B cell (primary cell): Measurements from ENCODE around the gene IL4R. TPM values are rescaled to one million over a fixed set of nuclear protein-coding genes. Genes with fewer than 3 reads are reported as not detected.
A peak's percentile ranks its signal among the peaks of the same experiment; 100 is the strongest.

Experiments used
- ATAC-seq: fragments of 200-7000 bp; cut with Tn5 transposase; one replicate; pipeline ENCODE4 v1.10.0; 2021; ENCODE audit warnings: low read depth, mild to moderate bottlenecking, moderate number of reproducible peaks, moderate library complexity
- CTCF ChIA-PET: fragments of 350-600 bp; sonication (Branson Sonifier 250); formaldehyde crosslinking; loops from one replicate; lab custom pipeline; 2021; ENCODE audit warnings: antibody characterized with exemption, inconsistent platforms; lab: Charles Lee
- POLR2A ChIA-PET: fragments of 350-600 bp; sonication (Branson Sonifier 250); formaldehyde crosslinking; loops from one replicate; lab custom pipeline; 2021; ENCODE audit warnings: antibody characterized with exemption; lab: Charles Lee
- DNase-seq: peaks from one replicate; pipeline ENCODE4 v3.0.0; 2013
- H2AFZ ChIP-seq: 2 replicates; pipeline ENCODE4 v1.6.1; 2012; ENCODE audit warnings: mild to moderate bottlenecking, low read depth, low read length; ENCODE audit not compliant: insufficient read depth, poor library complexity, severe bottlenecking
- H3K27ac ChIP-seq, 2 donors: 1 replicate in 1 of 2; 2 replicates in 1 of 2; pipeline ENCODE4 v1.5.1; 2012 to 2013; ENCODE audit warnings: low read length in 2 of 2, mild to moderate bottlenecking in 2 of 2, moderate library complexity in 1 of 2
- H3K27me3 ChIP-seq, 4 experiments: fragments of 200-600 bp in 1 of 4; sonication (generic) in 1 of 4; replicated peaks in 1 of 4; 1 replicate in 2 of 4; 2 replicates in 2 of 4; pipeline versions ENCODE4 v1.6.1 to v1.7.0; 2013 to 2016; ENCODE audit warnings: low read length in 3 of 4, mild to moderate bottlenecking in 2 of 4, mixed read lengths in 1 of 4, moderate library complexity in 1 of 4; ENCODE audit not compliant: insufficient read depth in 4 of 4, control insufficient read depth in 3 of 4; ENCODE audit errors: control extremely low read depth in 1 of 4
- H3K36me3 ChIP-seq, 2 experiments: replicated peaks in 1 of 2; 1 replicate in 1 of 2; 2 replicates in 1 of 2; pipeline versions ENCODE4 v1.6.1 to v1.7.1; 2013; ENCODE audit warnings: low read length in 1 of 2; ENCODE audit not compliant: insufficient read depth in 2 of 2, control insufficient read depth in 1 of 2; ENCODE audit errors: control extremely low read depth in 1 of 2, extremely low read depth in 1 of 2
- H3K4me1 ChIP-seq, 2 donors: fragments of 200-600 bp in 1 of 2; sonication (generic) in 1 of 2; 1 replicate in 1 of 2; 2 replicates in 1 of 2; pipeline versions ENCODE4 v1.5.1 to v1.6.1; 2013 to 2017; ENCODE audit warnings: low read length in 2 of 2; ENCODE audit not compliant: control insufficient read depth in 2 of 2, insufficient read depth in 2 of 2
- H3K4me2 ChIP-seq: replicated peaks from 2 replicates; pipeline ENCODE3; 2012; ENCODE audit warnings: mild to moderate bottlenecking, low read depth, low read length; ENCODE audit not compliant: poor library complexity, severe bottlenecking
- H3K4me3 ChIP-seq, 5 experiments: fragments of 200-600 bp in 1 of 5; sonication (generic) in 1 of 5; 1 replicate in 3 of 5; 2 replicates in 2 of 5; pipeline versions ENCODE4 v1.5.1 to v1.7.0; 2011 to 2016; ENCODE audit warnings: low read length in 4 of 5, mild to moderate bottlenecking in 4 of 5, low read depth in 2 of 5, control low read depth in 1 of 5, moderate library complexity in 1 of 5; ENCODE audit not compliant: insufficient read depth in 1 of 5; ENCODE audit errors: control extremely low read depth in 1 of 5, extremely low read depth in 1 of 5
- H3K79me2 ChIP-seq: fragments of 200-600 bp; sonication (generic); one replicate; pipeline ENCODE4 v1.6.0; 2016; ENCODE audit warnings: low read length; ENCODE audit not compliant: control insufficient read depth, insufficient read depth
- H3K9ac ChIP-seq: fragments of 200-600 bp; sonication (generic); 2 replicates; pipeline ENCODE4 v1.6.1; 2017; ENCODE audit warnings: mild to moderate bottlenecking, low read length, moderate library complexity
- H3K9me3 ChIP-seq, 3 donors: one replicate each; pipeline versions ENCODE4 v1.6.1 to v1.7.1; 2013; ENCODE audit warnings: low read length in 2 of 3; ENCODE audit not compliant: control insufficient read depth in 2 of 3, insufficient read depth in 1 of 3; ENCODE audit errors: control extremely low read depth in 1 of 3
- H4K20me1 ChIP-seq: 2 replicates; pipeline ENCODE4 v1.6.0; 2012; ENCODE audit warnings: mild to moderate bottlenecking, low read length; ENCODE audit not compliant: insufficient read depth, control insufficient read depth, poor library complexity, severe bottlenecking
- H3K27ac Mint-ChIP-seq: one replicate; pipeline ENCODE4 v1.8.0; 2021; ENCODE audit warnings: mixed read lengths
- H3K27me3 Mint-ChIP-seq: one replicate; pipeline ENCODE4 v1.8.0; 2021; ENCODE audit warnings: mixed read lengths
- H3K4me1 Mint-ChIP-seq: one replicate; pipeline ENCODE4 v1.8.0; 2021; ENCODE audit warnings: mixed read lengths
- H3K4me3 Mint-ChIP-seq: one replicate; pipeline ENCODE4 v1.8.0; 2021; ENCODE audit warnings: mixed read lengths
- H3K9me3 Mint-ChIP-seq: one replicate; pipeline ENCODE4 v1.8.0; 2022; ENCODE audit warnings: mixed read lengths; ENCODE audit not compliant: insufficient read depth
- EZH2 ChIP-seq: IDR thresholded peaks from 2 replicates; pipeline ENCODE4 v1.6.1; 2012; ENCODE audit warnings: borderline replicate concordance, low read depth, mild to moderate bottlenecking, moderate library complexity, low read length; ENCODE audit not compliant: insufficient read depth, poor library complexity, severe bottlenecking
- WGBS: methylation state at CpG from one replicate; pipeline ENCODE4 v1.1.5; 2013; ENCODE audit warnings: missing lambda C conversion rate; ENCODE audit not compliant: insufficient coverage; 5-methylcytosine and 5-hydroxymethylcytosine counted together
- intact Hi-C: fragments of 100-400 bp; cut with micrococcal nuclease; formaldehyde crosslinking; loops from one replicate; pipeline ENCODE4 v1.10.0; 2022
- polyA plus RNA-seq: library from polyadenylated mRNA; depleted of rRNA; stranded (reverse); fragments of >200 nt; gene quantifications from 2 replicates; pipeline ENCODE4 v1.2.3, GENCODE V29; 2012
- total RNA-seq, 2 donors: library from RNA; stranded (reverse); fragments of 120-200 nt in 1 of 2; gene quantifications; 1 replicate in 1 of 2; 2 replicates in 1 of 2; pipeline versions ENCODE4 v1.2.3 to v1.2.4, GENCODE V29; 2013 to 2022
- TF ChIP-seq, protein P1 (sequence below): fragments of 200-600 bp; IDR thresholded peaks from one replicate; pipeline ENCODE4 v1.8.0; 2022; ENCODE audit warnings: antibody characterized with exemption, mild to moderate bottlenecking

Gene IL4R
- total and polyA plus RNA-seq, 2 donors (not counting 1 experiment from before 2014, with no cell fraction given) = 311 to 966 TPM

DNA sequence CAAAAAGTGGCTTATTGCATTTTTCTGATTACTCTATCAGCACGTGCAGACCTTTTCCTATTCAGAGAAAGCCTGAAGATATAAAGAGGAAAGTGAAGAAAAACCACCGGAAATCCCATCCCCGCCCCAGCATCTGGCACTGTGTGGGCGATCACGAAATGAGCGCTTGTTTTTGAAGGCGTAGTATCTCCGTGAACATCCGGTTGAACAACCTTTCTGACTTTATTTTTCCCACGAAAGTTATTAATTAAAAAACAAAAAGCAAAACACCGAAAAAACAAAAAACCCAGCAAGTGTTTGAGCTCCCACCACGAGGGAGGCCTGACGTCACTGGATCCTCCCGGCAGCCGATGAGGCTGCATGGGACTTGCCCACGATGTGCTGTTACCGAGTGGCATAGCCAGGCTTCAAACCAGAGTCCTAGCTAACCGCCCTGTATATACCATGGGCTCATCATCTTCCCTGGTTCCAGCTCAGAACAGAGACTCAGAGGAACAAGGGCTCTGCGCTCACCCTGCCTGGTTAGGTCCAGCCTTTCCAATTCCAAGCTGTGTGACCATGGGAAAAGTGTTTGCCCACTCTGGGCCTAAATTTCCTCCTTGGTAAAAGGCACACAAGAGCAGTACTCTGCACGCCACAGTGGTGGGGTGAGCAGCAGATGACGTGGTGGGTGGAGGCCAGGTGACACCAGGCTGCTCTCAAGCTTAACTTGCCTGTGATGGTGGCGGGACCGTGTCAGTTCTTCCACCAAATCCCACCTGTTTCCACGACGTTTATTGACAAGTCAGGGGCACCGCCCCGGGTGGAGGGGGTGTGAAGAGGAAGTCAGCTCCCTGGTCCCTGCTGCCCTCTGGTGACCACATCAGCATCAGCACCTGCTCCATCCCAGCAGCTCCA is 53.9 kb downstream of the IL4R start:
- Mint-ChIP-seq H3K4me1 (peaks cover 57% of the 10 kb centered on the region), H3K27ac (peak overlapping the region; percentile 96), H3K27me3 (no peaks in the 10 kb centered on the region), H3K9me3 (peaks cover 2% of the 10 kb centered on the region), H3K4me3 (peak overlapping the region; percentile 78)
- 4% methylated on average over 12 of the region's 27 CpGs for WGBS
- Histone ChIP-seq H3K27me3 (no peaks in the 10 kb centered on the region), H3K27ac (peak overlapping the region; percentile 97), H3K4me1 (peaks cover 36 to 57% of the 10 kb centered on the region in 2 donors), H3K9ac (peak overlapping the region; percentile 55), H3K9me3 (peaks cover 2 to 12% (median 8%) of the 10 kb centered on the region in 3 donors), H3K79me2 (peaks cover 7% of the 10 kb centered on the region), H2AFZ (peak overlapping the region; percentile 46), H4K20me1 (peaks cover 13% of the 10 kb centered on the region), H3K36me3 (peaks cover 6 to 17% of the 10 kb centered on the region in 2 experiments), H3K4me2 (peak overlapping the region; percentile 64), H3K4me3 (peak overlapping the region; percentile 11 to 42 (median 30))
- CTCF ChIA-PET = interaction anchor here (0.6 to 6.1 kb wide), 53 partner anchors 8 to 258 kb away, joined by 3 to 121 read pairs (median 6); partner anchors contain the start of genes IL21R, KDM8 and NSMCE1
- intact Hi-C loops = loop anchor here (1.0 to 2.0 kb wide), 11 partner anchors 35 to 254 kb away; partner anchors contain the start of genes IL21R, KDM8 and NSMCE1
- peak; percentile 77 for ATAC-seq
- POLR2A ChIA-PET = interaction anchor here (0.7 to 3.2 kb wide), 14 partner anchors 11 to 194 kb away, joined by 3 to 20 read pairs (median 6); partner anchors contain the start of gene IL21R
- TF ChIP-seq EZH2 = no peak
- TF ChIP-seq, protein P1, sequence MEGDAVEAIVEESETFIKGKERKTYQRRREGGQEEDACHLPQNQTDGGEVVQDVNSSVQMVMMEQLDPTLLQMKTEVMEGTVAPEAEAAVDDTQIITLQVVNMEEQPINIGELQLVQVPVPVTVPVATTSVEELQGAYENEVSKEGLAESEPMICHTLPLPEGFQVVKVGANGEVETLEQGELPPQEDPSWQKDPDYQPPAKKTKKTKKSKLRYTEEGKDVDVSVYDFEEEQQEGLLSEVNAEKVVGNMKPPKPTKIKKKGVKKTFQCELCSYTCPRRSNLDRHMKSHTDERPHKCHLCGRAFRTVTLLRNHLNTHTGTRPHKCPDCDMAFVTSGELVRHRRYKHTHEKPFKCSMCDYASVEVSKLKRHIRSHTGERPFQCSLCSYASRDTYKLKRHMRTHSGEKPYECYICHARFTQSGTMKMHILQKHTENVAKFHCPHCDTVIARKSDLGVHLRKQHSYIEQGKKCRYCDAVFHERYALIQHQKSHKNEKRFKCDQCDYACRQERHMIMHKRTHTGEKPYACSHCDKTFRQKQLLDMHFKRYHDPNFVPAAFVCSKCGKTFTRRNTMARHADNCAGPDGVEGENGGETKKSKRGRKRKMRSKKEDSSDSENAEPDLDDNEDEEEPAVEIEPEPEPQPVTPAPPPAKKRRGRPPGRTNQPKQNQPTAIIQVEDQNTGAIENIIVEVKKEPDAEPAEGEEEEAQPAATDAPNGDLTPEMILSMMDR = peak; percentile 85
- peak; percentile 95 for DNase-seq
